Mesothelial cell of epicardium (in vitro differentiated cells): Measurements from ENCODE around the gene KIAA1549. TPM values are rescaled to one million over a fixed set of nuclear protein-coding genes. Genes with fewer than 3 reads are reported as not detected.

Experiments used
- DNase-seq, 2 experiments: peaks; one replicate each; pipeline ENCODE4 v3.0.0; 2021; ENCODE audit warnings: low spot score in 2 of 2; ENCODE audit not compliant: unreplicated experiment in 2 of 2
- H3K27ac Mint-ChIP-seq: 2 replicates; pipeline ENCODE4 v1.8.0; 2021; ENCODE audit warnings: mixed read lengths
- H3K27me3 Mint-ChIP-seq: 2 replicates; pipeline ENCODE4 v1.8.0; 2021; ENCODE audit warnings: low read depth, mixed read lengths
- H3K36me3 Mint-ChIP-seq: 2 replicates; pipeline ENCODE4 v1.8.0; 2021; ENCODE audit warnings: mixed read lengths
- H3K4me1 Mint-ChIP-seq: 2 replicates; pipeline ENCODE4 v1.8.0; 2021; ENCODE audit warnings: mixed read lengths
- H3K4me3 Mint-ChIP-seq: 2 replicates; pipeline ENCODE4 v1.8.0; 2021; ENCODE audit warnings: mild to moderate bottlenecking, moderate library complexity, mixed read lengths
- H3K9me3 Mint-ChIP-seq: 2 replicates; pipeline ENCODE4 v1.8.0; 2021; ENCODE audit warnings: mixed read lengths
- total RNA-seq: library from RNA; stranded (reverse); gene quantifications from 3 replicates; pipeline ENCODE4 v1.2.1, GENCODE V29; 2021
- TF ChIP-seq, protein P1 (sequence below): fragments of 200-600 bp; sonication (generic); IDR thresholded peaks from one replicate; pipeline ENCODE4 v1.5.0; 2021; ENCODE audit warnings: antibody characterized with exemption; ENCODE audit not compliant: unreplicated experiment

Gene KIAA1549
- total RNA-seq, 1 donor from 2014 or later, result 34.8 TPM

GRCh38 chr7:138962561-138963270, 18.5 kb downstream of the KIAA1549 start:
- peaks cover 6% of the 10 kb centered on the region for H3K4me1 Mint-ChIP-seq
- H3K27me3 Mint-ChIP-seq, result no peaks in the 10 kb centered on the region
- TF ChIP-seq, protein P1, sequence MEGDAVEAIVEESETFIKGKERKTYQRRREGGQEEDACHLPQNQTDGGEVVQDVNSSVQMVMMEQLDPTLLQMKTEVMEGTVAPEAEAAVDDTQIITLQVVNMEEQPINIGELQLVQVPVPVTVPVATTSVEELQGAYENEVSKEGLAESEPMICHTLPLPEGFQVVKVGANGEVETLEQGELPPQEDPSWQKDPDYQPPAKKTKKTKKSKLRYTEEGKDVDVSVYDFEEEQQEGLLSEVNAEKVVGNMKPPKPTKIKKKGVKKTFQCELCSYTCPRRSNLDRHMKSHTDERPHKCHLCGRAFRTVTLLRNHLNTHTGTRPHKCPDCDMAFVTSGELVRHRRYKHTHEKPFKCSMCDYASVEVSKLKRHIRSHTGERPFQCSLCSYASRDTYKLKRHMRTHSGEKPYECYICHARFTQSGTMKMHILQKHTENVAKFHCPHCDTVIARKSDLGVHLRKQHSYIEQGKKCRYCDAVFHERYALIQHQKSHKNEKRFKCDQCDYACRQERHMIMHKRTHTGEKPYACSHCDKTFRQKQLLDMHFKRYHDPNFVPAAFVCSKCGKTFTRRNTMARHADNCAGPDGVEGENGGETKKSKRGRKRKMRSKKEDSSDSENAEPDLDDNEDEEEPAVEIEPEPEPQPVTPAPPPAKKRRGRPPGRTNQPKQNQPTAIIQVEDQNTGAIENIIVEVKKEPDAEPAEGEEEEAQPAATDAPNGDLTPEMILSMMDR, result no peak
- DNase-seq, result no peak
- no peak overlapping the region for H3K27ac Mint-ChIP-seq
- no peak overlapping the region for H3K4me3 Mint-ChIP-seq
- H3K9me3 Mint-ChIP-seq, result no peaks in the 10 kb centered on the region
- peaks cover 5% of the 10 kb centered on the region for H3K36me3 Mint-ChIP-seq

GRCh38 chr7:138961159-138961558, 20.0 kb downstream of the KIAA1549 start:
- H3K27ac Mint-ChIP-seq, result no peak overlapping the region
- peaks cover 5% of the 10 kb centered on the region for H3K36me3 Mint-ChIP-seq
- no peaks in the 10 kb centered on the region for H3K27me3 Mint-ChIP-seq
- H3K4me3 Mint-ChIP-seq, result no peak overlapping the region
- H3K4me1 Mint-ChIP-seq, result no peaks in the 10 kb centered on the region
- no peak for DNase-seq
- H3K9me3 Mint-ChIP-seq, result peaks cover 6% of the 10 kb centered on the region
- TF ChIP-seq, protein P1, result no peak

- Mint-ChIP-seq H3K4me3 (no peak overlapping the region), H3K4me1 (no peaks in the 10 kb centered on the region)
- DNase-seq, result no peak
Observed at GRCh38 chr7:138958391-138958956, 22.7 kb downstream of the KIAA1549 start.

DNA sequence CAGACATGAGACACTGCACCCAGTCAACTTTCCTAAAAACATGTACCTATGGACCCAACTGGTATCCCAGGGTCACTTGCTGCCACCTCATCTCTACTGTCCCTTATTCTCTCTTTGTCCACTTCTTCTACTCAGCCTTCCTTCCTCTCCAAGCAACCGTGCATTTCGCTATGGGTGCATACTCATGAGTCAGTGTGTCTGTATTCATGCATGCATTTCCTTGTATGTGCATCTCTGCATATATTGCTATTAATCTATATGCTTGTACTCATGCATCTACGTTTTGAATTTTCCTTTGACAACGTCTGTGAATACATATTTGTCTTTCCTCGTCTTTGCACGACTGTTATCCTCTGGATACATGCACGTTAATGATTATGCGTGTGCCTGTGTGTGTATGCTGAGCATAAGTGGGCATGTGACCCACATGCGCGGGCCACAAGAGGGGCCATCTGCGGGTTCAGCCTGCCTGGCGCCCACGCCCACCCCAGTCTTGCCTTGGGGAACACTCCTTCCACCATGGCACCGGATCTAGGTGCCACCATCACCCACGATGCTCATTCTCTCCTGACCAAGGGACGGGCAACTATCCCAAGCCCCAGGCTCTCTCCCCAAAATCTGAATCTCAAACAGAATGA, 23.3 kb downstream of the KIAA1549 start:
- H3K36me3 Mint-ChIP-seq, result peaks cover 4% of the 10 kb centered on the region

More at GRCh38 chr7:138958391-138958956, 22.7 kb downstream of the KIAA1549 start:
- Mint-ChIP-seq H3K27ac (no peak overlapping the region), H3K9me3 (peaks cover 6% of the 10 kb centered on the region), H3K27me3 (no peaks in the 10 kb centered on the region), H3K36me3 (peaks cover 4% of the 10 kb centered on the region)
- TF ChIP-seq, protein P1, result no peak

GRCh38 chr7:138957217-138957616, 24.0 kb downstream of the KIAA1549 start:
- TF ChIP-seq, protein P1, result no peak
- H3K27me3 Mint-ChIP-seq, result no peaks in the 10 kb centered on the region
- no peak overlapping the region for H3K27ac Mint-ChIP-seq
- no peaks in the 10 kb centered on the region for H3K4me1 Mint-ChIP-seq
- H3K4me3 Mint-ChIP-seq, result no peak overlapping the region
- peaks cover 6% of the 10 kb centered on the region for H3K9me3 Mint-ChIP-seq
- no peak for DNase-seq
- peaks cover 4% of the 10 kb centered on the region for H3K36me3 Mint-ChIP-seq

More for the DNA sequence above, 23.3 kb downstream of the KIAA1549 start:
- H3K27ac Mint-ChIP-seq, result no peak overlapping the region
- H3K9me3 Mint-ChIP-seq, result peaks cover 6% of the 10 kb centered on the region
- H3K4me3 Mint-ChIP-seq, result no peak overlapping the region
- no peaks in the 10 kb centered on the region for H3K4me1 Mint-ChIP-seq
- H3K27me3 Mint-ChIP-seq, result no peaks in the 10 kb centered on the region
- TF ChIP-seq, protein P1, result no peak
- DNase-seq, result no peak
